ENCODE results near the gene PPP2R2C. TPM values are rescaled to one million over a fixed set of nuclear protein-coding genes. Genes with fewer than 3 reads are reported as not detected.

Gene PPP2R2C
- total and polyA plus RNA-seq, 2 experiments from 2014 or later, result 1.3 to 9.2 TPM

- no peak for TF ChIP-seq ZNF462 (CRISPR knock-in tag; IDR thresholded peaks at IDR 0.05)
- no peak for TF ChIP-seq CTCF (conservative IDR thresholded peaks at IDR 0.05; ENCODE audit: low read depth in 2 of 2)
- TF ChIP-seq EZH2 (IDR thresholded peaks at IDR 0.05; ENCODE audit: low read depth, unreplicated experiment), result no peak
- TF ChIP-seq ETS1 (IDR thresholded peaks at IDR 0.05), result no peak
- TF ChIP-seq NANOG (IDR thresholded peaks at IDR 0.05; ENCODE audit: borderline replicate concordance), result no peak
Observed at GRCh38 chr4:6424425-6424824, 48.0 kb downstream of the PPP2R2C start (continued).

GRCh38 chr4:6423575-6423974 lies 48.8 kb downstream of the PPP2R2C start:
- Histone ChIP-seq H3K27ac (ENCODE audit: low read depth) (no peak overlapping the region), H2AFZ (no peak overlapping the region), H3K4me2 (no peak overlapping the region), H3K9me2 (ENCODE audit: insufficient read depth) (0 out of 2 replicates have a peak, but pooled peaks cover 9% of the 10 kb centered on the region), H4K20me1 (replicated peaks; ENCODE audit: insufficient read depth) (no peaks in the 10 kb centered on the region), H3K79me2 (replicated peaks; ENCODE audit: insufficient read depth) (no peaks in the 10 kb centered on the region), H3K4me1 (ENCODE audit: insufficient read depth) (no peaks in the 10 kb centered on the region), H3F3A (replicated peaks; ENCODE audit: low read depth) (no peaks in the 10 kb centered on the region), H3K4me3 (no peak overlapping the region), H3K36me3 (ENCODE audit: insufficient read depth) (no peaks in the 10 kb centered on the region), H3K27me3 (ENCODE audit: insufficient read depth) (no peaks in the 10 kb centered on the region)
- ATAC-seq (no peak), DNase-seq (ENCODE audit: low spot score) (no peak)
- Mint-ChIP-seq H3K36me3 (ENCODE audit: low read depth) (no peaks in the 10 kb centered on the region), H3K9me3 (no peaks in the 10 kb centered on the region; the same call in 2 of the 3 replicates), H3K27ac (no peak overlapping the region), H3K4me3 (no peak overlapping the region), H3K27me3 (ENCODE audit: insufficient read depth, low read depth, poor library complexity) (peaks cover 6% of the 10 kb centered on the region), H3K4me1 (no peaks in the 10 kb centered on the region)
- TF ChIP-seq CREB1 (CRISPR knock-in tag; IDR thresholded peaks at IDR 0.05; ENCODE audit: low read depth) (no peak), NANOG (IDR thresholded peaks at IDR 0.05; ENCODE audit: borderline replicate concordance) (no peak), ZNF462 (CRISPR knock-in tag; IDR thresholded peaks at IDR 0.05) (no peak)

Measured in GM23338 (cell line).